ENCODE results near the gene ZNF415.
"Not testable (repeated sequence)": the region's sequence is repeated elsewhere in the genome, so short reads cannot be mapped to it uniquely, and the experiment has no call there.

The ZNF415 gene

GRCh38 chr19:53132141-53132991 is at the start of gene ZNF415:
TSS of gene ZNF415 (minus strand) at chr19:53132910. CDS start at chr19:53122676, 10,234 bp downstream.
- peak in 1 of 2 donors; percentile 6 for DNase-seq

GRCh38 chr19:53182202-53182601 is 49.5 kb upstream of the ZNF415 start:
- no peak for DNase-seq

GRCh38 chr19:53177986-53178385 is 45.3 kb upstream of the ZNF415 start:
- DNase-seq = no peak

GRCh38 chr19:53172889-53173288 is 40.2 kb upstream of the ZNF415 start:
- DNase-seq = no peak

- no peak for DNase-seq
Measured at GRCh38 chr19:53165691-53166091, 33.0 kb upstream of the ZNF415 start.

- no peak for DNase-seq
Measured at GRCh38 chr19:53161123-53161522, 28.4 kb upstream of the ZNF415 start.

GRCh38 chr19:53160350-53160749 is 27.6 kb upstream of the ZNF415 start:
- DNase-seq = no peak

GRCh38 chr19:53158119-53158656 is 25.5 kb upstream of the ZNF415 start:
- DNase-seq = peak in 1 of 2 donors; percentile 2

- no peak for DNase-seq
Measured at GRCh38 chr19:53157626-53158025, 24.9 kb upstream of the ZNF415 start.

- DNase-seq = no peak
Measured at GRCh38 chr19:53156850-53157249, 24.1 kb upstream of the ZNF415 start.

GRCh38 chr19:53147645-53148044 is 14.9 kb upstream of the ZNF415 start:
- no peak for DNase-seq

GRCh38 chr19:53140351-53140750 is 7.6 kb upstream of the ZNF415 start:
- no peak for DNase-seq

- DNase-seq = no peak
Measured at GRCh38 chr19:53136432-53136831, 3.7 kb upstream of the ZNF415 start.

GRCh38 chr19:53131727-53132126 is 983 bp downstream of the ZNF415 start:
- DNase-seq = no peak

GRCh38 chr19:53131085-53131590 is 1.6 kb downstream of the ZNF415 start:
- no peak for DNase-seq

GRCh38 chr19:53130506-53130905 is 2.2 kb downstream of the ZNF415 start:
- no peak for DNase-seq

GRCh38 chr19:53126733-53127526 is 5.8 kb downstream of the ZNF415 start:
- DNase-seq = not testable (repeated sequence)

- no peak for DNase-seq
Measured at GRCh38 chr19:53123400-53123799, 9.3 kb downstream of the ZNF415 start.

- no peak for DNase-seq
Measured at GRCh38 chr19:53112286-53112685, 20.4 kb downstream of the ZNF415 start.

GRCh38 chr19:53109527-53109926 is 23.2 kb downstream of the ZNF415 start:
- DNase-seq = no peak

GRCh38 chr19:53103234-53104203 is 29.2 kb downstream of the ZNF415 start, which contains the start of gene ZNF160:
TSS of gene ZNF160 (minus strand) at chr19:53103422. CDS start at chr19:53086276, 17,146 bp downstream.
- DNase-seq = peak; percentile 95 to 96

GRCh38 chr19:53102756-53103233 is 29.9 kb downstream of the ZNF415 start:
- peak in 1 of 2 donors; percentile 8 for DNase-seq

All from bone marrow (tissue), 2 donors.